SK-N-MC (cell line): ENCODE results near the gene ARMS2.

Source experiments
- EZH2 ChIP-seq: fragments of 200-600 bp; sonication (generic); IDR thresholded peaks from one replicate; pipeline ENCODE4 v1.6.1; 2017; ENCODE audit warnings: antibody characterized with exemption
- POLR2AphosphoS5 ChIP-seq: IDR thresholded peaks from 2 replicates; pipeline ENCODE4 v1.6.1; 2012; ENCODE audit warnings: mild to moderate bottlenecking, low read depth, low read length, borderline replicate concordance

GRCh38 chr10:122454071-122454470 lies 382 bp upstream of the ARMS2 start:
- TF ChIP-seq POLR2AphosphoS5 (no peak), EZH2 (no peak)
